MM.1S (cell line): ENCODE measurements around the gene DLGAP1.

Source experiments
- CTCF ChIP-seq: fragments of 300-600 bp; sonication (generic); IDR thresholded peaks from 2 replicates; pipeline ENCODE4 v1.5.1; 2016; ENCODE audit warnings: antibody characterized with exemption, low read length, mixed read lengths
- EZH2 ChIP-seq: fragments of 300-600 bp; sonication (generic); optimal IDR thresholded peaks from 2 replicates; pipeline ENCODE3; 2017; ENCODE audit warnings: low read depth, mild to moderate bottlenecking, antibody characterized with exemption, low read length, mixed read lengths
- EZH2phosphoT487 ChIP-seq: fragments of 300-600 bp; sonication (generic); IDR thresholded peaks from 2 replicates; pipeline ENCODE4 v1.6.1; 2018; ENCODE audit warnings: antibody characterized with exemption, low read length

- TF ChIP-seq CTCF (no peak), EZH2 (no peak), EZH2phosphoT487 (no peak)
Measured at GRCh38 chr18:4196351-4196750, 258.8 kb downstream of the DLGAP1 start.
